H9 (cell line): ENCODE measurements around the gene NT5C3B. TPM values are rescaled to one million over a fixed set of nuclear protein-coding genes. Genes with fewer than 3 reads are reported as not detected.
A peak's percentile ranks its signal among the peaks of the same experiment; 100 is the strongest.

ENCODE experiments used
- DNase-seq: peaks from one replicate; pipeline ENCODE4 v3.0.0-alpha.2; 2017
- H2AFZ ChIP-seq: one replicate; pipeline ENCODE4 v1.6.1; 2013; ENCODE audit warnings: mild to moderate bottlenecking, low read length, control low read depth, moderate library complexity
- H2AK5ac ChIP-seq: 2 replicates; pipeline ENCODE4 v1.6.1; 2013; ENCODE audit warnings: low read length, control low read depth, mixed read lengths; ENCODE audit not compliant: insufficient read length
- H2BK120ac ChIP-seq: one replicate; pipeline ENCODE4 v1.6.1; 2013; ENCODE audit warnings: low read depth, mild to moderate bottlenecking, low read length, control low read depth, inconsistent platforms; ENCODE audit not compliant: poor library complexity, severe bottlenecking
- H2BK12ac ChIP-seq: 2 replicates; pipeline ENCODE4 v1.6.1; 2013; ENCODE audit warnings: low read length, control low read depth, mixed read lengths, low read depth; ENCODE audit not compliant: insufficient read length
- H2BK15ac ChIP-seq: 2 replicates; pipeline ENCODE4 v1.6.1; 2013; ENCODE audit warnings: low read depth, low read length, control low read depth
- H2BK20ac ChIP-seq: one replicate; pipeline ENCODE4 v1.6.1; 2013; ENCODE audit warnings: low read depth, mild to moderate bottlenecking, low read length, control low read depth, inconsistent platforms; ENCODE audit not compliant: poor library complexity, severe bottlenecking
- H2BK5ac ChIP-seq: 2 replicates; pipeline ENCODE4 v1.6.1; 2013; ENCODE audit warnings: low read length, control low read depth, mixed read lengths; ENCODE audit not compliant: insufficient read length
- H3K14ac ChIP-seq: 2 replicates; pipeline ENCODE4 v1.6.1; 2013; ENCODE audit warnings: low read length, control low read depth; ENCODE audit not compliant: insufficient read depth
- H3K18ac ChIP-seq: 2 replicates; pipeline ENCODE4 v1.6.1; 2013; ENCODE audit warnings: low read depth, mild to moderate bottlenecking, mixed read lengths, low read length, control low read depth; ENCODE audit not compliant: insufficient read length
- H3K23ac ChIP-seq: 2 replicates; pipeline ENCODE4 v1.6.1; 2013; ENCODE audit warnings: low read length, control low read depth, mixed read lengths, low read depth; ENCODE audit not compliant: insufficient read length
- H3K23me2 ChIP-seq: 2 replicates; pipeline ENCODE4 v1.6.1; 2013; ENCODE audit warnings: low read depth, mild to moderate bottlenecking, mixed read lengths, low read length, control low read depth; ENCODE audit not compliant: insufficient read length, poor library complexity, severe bottlenecking
- H3K27ac ChIP-seq: 2 replicates; pipeline ENCODE4 v1.5.1; 2013; ENCODE audit warnings: low read length, control low read depth, mixed read lengths, low read depth; ENCODE audit not compliant: insufficient read length
- H3K27me3 ChIP-seq: 2 replicates; pipeline ENCODE4 v1.6.1; 2013; ENCODE audit warnings: low read length, control low read depth, inconsistent platforms; ENCODE audit not compliant: insufficient read depth
- H3K4ac ChIP-seq: 2 replicates; pipeline ENCODE4 v1.6.1; 2013; ENCODE audit warnings: low read depth, mild to moderate bottlenecking, control low read depth, inconsistent platforms, low read length, moderate library complexity
- H3K4me1 ChIP-seq: 2 replicates; pipeline ENCODE4 v1.6.1; 2013; ENCODE audit warnings: low read length, control low read depth, inconsistent platforms; ENCODE audit not compliant: insufficient read depth
- H3K4me2 ChIP-seq: 2 replicates; pipeline ENCODE4 v1.6.1; 2013; ENCODE audit warnings: low read length, control low read depth, mixed read lengths; ENCODE audit not compliant: insufficient read length, insufficient read depth
- H3K56ac ChIP-seq: 2 replicates; pipeline ENCODE4 v1.6.1; 2013; ENCODE audit warnings: low read depth, mild to moderate bottlenecking, mixed read lengths, low read length, control low read depth; ENCODE audit not compliant: insufficient read length
- H3K79me1 ChIP-seq: 2 replicates; pipeline ENCODE4 v1.6.1; 2013; ENCODE audit warnings: low read depth, mild to moderate bottlenecking, moderate library complexity, low read length, control low read depth, inconsistent platforms; ENCODE audit not compliant: insufficient read depth, poor library complexity, severe bottlenecking
- H3K79me2 ChIP-seq: 2 replicates; pipeline ENCODE4 v1.6.1; 2013; ENCODE audit warnings: low read length, control low read depth, inconsistent platforms; ENCODE audit not compliant: insufficient read depth
- H3K9ac ChIP-seq: 2 replicates; pipeline ENCODE4 v1.6.1; 2013; ENCODE audit warnings: low read length, control low read depth, mixed read lengths; ENCODE audit not compliant: insufficient read length; ENCODE audit errors: extremely low read depth
- H3K9me3 ChIP-seq: one replicate; pipeline ENCODE4 v1.6.1; 2013; ENCODE audit warnings: low read depth, low read length, inconsistent platforms; ENCODE audit not compliant: control insufficient read depth
- H3T11ph ChIP-seq: one replicate; pipeline ENCODE4 v1.6.1; 2013; ENCODE audit warnings: mild to moderate bottlenecking, low read length, control low read depth, inconsistent platforms
- H4K20me1 ChIP-seq: one replicate; pipeline ENCODE4 v1.6.1; 2013; ENCODE audit not compliant: control insufficient read depth, insufficient read length, insufficient read depth
- H4K5ac ChIP-seq: 2 replicates; pipeline ENCODE4 v1.6.1; 2013; ENCODE audit warnings: low read depth, mild to moderate bottlenecking, mixed read lengths, low read length, control low read depth; ENCODE audit not compliant: insufficient read length
- H4K8ac ChIP-seq: replicated peaks from 2 replicates; pipeline ENCODE4 v1.6.1; 2013; ENCODE audit warnings: low read length, control low read depth, mixed read lengths, low read depth; ENCODE audit not compliant: insufficient read length
- H4K91ac ChIP-seq: 2 replicates; pipeline ENCODE4 v1.6.1; 2013; ENCODE audit warnings: low read depth, mild to moderate bottlenecking, moderate library complexity, mixed read lengths, low read length, control low read depth; ENCODE audit not compliant: insufficient read length
- H3K27ac Mint-ChIP-seq, 3 experiments: 2 replicates in 2 of 3; 3 replicates in 1 of 3; pipeline ENCODE4 v1.8.0; 2020 to 2021; ENCODE audit warnings: mixed read lengths in 3 of 3, mild to moderate bottlenecking in 1 of 3, moderate library complexity in 1 of 3
- H3K27me3 Mint-ChIP-seq: 2 replicates; pipeline ENCODE4 v1.8.0; 2021; ENCODE audit warnings: low read depth, mild to moderate bottlenecking, moderate library complexity, mixed read lengths
- H3K36me3 Mint-ChIP-seq, 3 experiments: 2 replicates in 2 of 3; 3 replicates in 1 of 3; pipeline ENCODE4 v1.8.0; 2020 to 2021; ENCODE audit warnings: low read depth in 3 of 3, mixed read lengths in 3 of 3; ENCODE audit not compliant: insufficient read depth in 1 of 3
- H3K4me1 Mint-ChIP-seq, 2 experiments: 2 replicates each; pipeline ENCODE4 v1.8.0; 2020; ENCODE audit warnings: mixed read lengths in 2 of 2
- H3K4me3 Mint-ChIP-seq, 2 experiments: 2 replicates in 1 of 2; 3 replicates in 1 of 2; pipeline ENCODE4 v1.8.0; 2020 to 2021; ENCODE audit warnings: mild to moderate bottlenecking in 2 of 2, mixed read lengths in 2 of 2, moderate library complexity in 1 of 2
- H3K9me3 Mint-ChIP-seq, 2 experiments: 2 replicates in 1 of 2; 3 replicates in 1 of 2; pipeline ENCODE4 v1.8.0; 2020; ENCODE audit warnings: mild to moderate bottlenecking in 2 of 2, mixed read lengths in 2 of 2, moderate library complexity in 1 of 2
- WGBS: extraction: QIAGEN DNeasy Blood & Tissue Kit; methylation state at CpG from one replicate; pipeline ENCODE4 v1.1.7; 2013; ENCODE audit warnings: missing lambda C conversion rate, low lambda C conversion rate, mixed read lengths; ENCODE audit not compliant: insufficient read length; ENCODE audit errors: extremely low coverage; 5-methylcytosine and 5-hydroxymethylcytosine counted together
- total RNA-seq: library from RNA; stranded (reverse); gene quantifications from 2 replicates; pipeline ENCODE4 v1.2.1, GENCODE V29; 2021
- TF ChIP-seq, protein P1 (sequence below): fragments of 200-600 bp; sonication (generic); conservative IDR thresholded peaks from 3 replicates; pipeline ENCODE4 v1.8.0; 2021; ENCODE audit warnings: antibody characterized with exemption, mild to moderate bottlenecking

Gene NT5C3B
- total RNA-seq, 1 experiment from 2014 or later = 76.1 TPM

DNA sequence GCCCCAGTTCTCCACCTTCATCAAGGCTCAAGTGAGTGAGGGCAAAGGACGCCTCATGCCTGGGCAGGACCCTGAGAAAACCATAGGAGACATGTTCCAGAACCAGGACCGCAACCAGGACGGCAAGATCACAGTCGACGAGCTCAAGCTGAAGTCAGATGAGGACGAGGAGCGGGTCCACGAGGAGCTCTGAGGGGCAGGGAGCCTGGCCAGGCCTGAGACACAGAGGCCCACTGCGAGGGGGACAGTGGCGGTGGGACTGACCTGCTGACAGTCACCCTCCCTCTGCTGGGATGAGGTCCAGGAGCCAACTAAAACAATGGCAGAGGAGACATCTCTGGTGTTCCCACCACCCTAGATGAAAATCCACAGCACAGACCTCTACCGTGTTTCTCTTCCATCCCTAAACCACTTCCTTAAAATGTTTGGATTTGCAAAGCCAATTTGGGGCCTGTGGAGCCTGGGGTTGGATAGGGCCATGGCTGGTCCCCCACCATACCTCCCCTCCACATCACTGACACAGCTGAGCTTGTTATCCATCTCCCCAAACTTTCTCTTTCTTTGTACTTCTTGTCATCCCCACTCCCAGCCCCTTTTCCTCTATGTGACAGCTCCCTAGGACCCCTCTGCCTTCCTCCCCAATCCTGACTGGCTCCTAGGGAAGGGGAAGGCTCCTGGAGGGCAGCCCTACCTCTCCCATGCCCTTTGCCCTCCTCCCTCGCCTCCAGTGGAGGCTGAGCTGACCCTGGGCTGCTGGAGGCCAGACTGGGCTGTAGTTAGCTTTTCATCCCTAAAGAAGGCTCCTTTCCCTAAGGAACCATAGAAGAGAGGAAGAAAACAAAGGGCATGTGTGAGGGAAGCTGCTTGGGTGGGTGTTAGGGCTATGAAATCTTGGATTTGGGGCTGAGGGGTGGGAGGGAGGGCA, 13.6 kb downstream of the NT5C3B start:
- H2AK5ac ChIP-seq = no peak overlapping the region
- no peak overlapping the region; the same call in 1 of the 2 replicates for H3K14ac ChIP-seq
- H2BK5ac ChIP-seq = no peak overlapping the region
- TF ChIP-seq, protein P1, sequence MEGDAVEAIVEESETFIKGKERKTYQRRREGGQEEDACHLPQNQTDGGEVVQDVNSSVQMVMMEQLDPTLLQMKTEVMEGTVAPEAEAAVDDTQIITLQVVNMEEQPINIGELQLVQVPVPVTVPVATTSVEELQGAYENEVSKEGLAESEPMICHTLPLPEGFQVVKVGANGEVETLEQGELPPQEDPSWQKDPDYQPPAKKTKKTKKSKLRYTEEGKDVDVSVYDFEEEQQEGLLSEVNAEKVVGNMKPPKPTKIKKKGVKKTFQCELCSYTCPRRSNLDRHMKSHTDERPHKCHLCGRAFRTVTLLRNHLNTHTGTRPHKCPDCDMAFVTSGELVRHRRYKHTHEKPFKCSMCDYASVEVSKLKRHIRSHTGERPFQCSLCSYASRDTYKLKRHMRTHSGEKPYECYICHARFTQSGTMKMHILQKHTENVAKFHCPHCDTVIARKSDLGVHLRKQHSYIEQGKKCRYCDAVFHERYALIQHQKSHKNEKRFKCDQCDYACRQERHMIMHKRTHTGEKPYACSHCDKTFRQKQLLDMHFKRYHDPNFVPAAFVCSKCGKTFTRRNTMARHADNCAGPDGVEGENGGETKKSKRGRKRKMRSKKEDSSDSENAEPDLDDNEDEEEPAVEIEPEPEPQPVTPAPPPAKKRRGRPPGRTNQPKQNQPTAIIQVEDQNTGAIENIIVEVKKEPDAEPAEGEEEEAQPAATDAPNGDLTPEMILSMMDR = no peak
- peaks cover 20 to 57% (median 50%) of the 10 kb centered on the region in 3 experiments; a peak in 6 of 7 replicates for H3K36me3 Mint-ChIP-seq
- no peak overlapping the region for H3K4me3 Mint-ChIP-seq
- DNase-seq = no peak
- no peaks in the 10 kb centered on the region for H4K20me1 ChIP-seq
- no peaks in the 10 kb centered on the region for H3K79me2 ChIP-seq
- no peak overlapping the region for H4K5ac ChIP-seq
- H3K9ac ChIP-seq = no peak overlapping the region
- H4K8ac ChIP-seq = no peak overlapping the region
- no peaks in the 10 kb centered on the region for H3K79me1 ChIP-seq
- no peak overlapping the region for H3T11ph ChIP-seq
- no peak overlapping the region for H3K4ac ChIP-seq
- no peaks in the 10 kb centered on the region for H3K4me1 ChIP-seq
- H3K23ac ChIP-seq = no peak overlapping the region
- no peaks in the 10 kb centered on the region for H3K27me3 Mint-ChIP-seq
- no peak overlapping the region for H3K18ac ChIP-seq
- no peaks in the 10 kb centered on the region for H3K9me3 ChIP-seq
- H3K27me3 ChIP-seq = no peaks in the 10 kb centered on the region
- no peaks in the 10 kb centered on the region for H3K9me3 Mint-ChIP-seq
- no peak overlapping the region for H2BK120ac ChIP-seq
- H2BK12ac ChIP-seq = no peak overlapping the region
- no peak overlapping the region for H2BK15ac ChIP-seq
- WGBS = no CpG with 5 or more reads among the region's 12 CpGs
- H4K91ac ChIP-seq = no peak overlapping the region
- peaks cover 9 to 27% of the 10 kb centered on the region in 2 experiments; a peak in 3 of 4 replicates for H3K4me1 Mint-ChIP-seq
- H3K27ac Mint-ChIP-seq = peak overlapping the region; percentile 67 to 71 (median 69); a peak in 5 of 7 replicates
- no peak overlapping the region for H2BK20ac ChIP-seq
- H2AFZ ChIP-seq = no peak overlapping the region
- no peak overlapping the region for H3K4me2 ChIP-seq
- H3K23me2 ChIP-seq = no peaks in the 10 kb centered on the region
- H3K27ac ChIP-seq = no peak overlapping the region
- no peak overlapping the region for H3K56ac ChIP-seq
